ENCODE data around the gene ZER1. TPM values are rescaled to one million over a fixed set of nuclear protein-coding genes. Genes with fewer than 3 reads are reported as not detected.
"Not testable (repeated sequence)": the region's sequence is repeated elsewhere in the genome, so short reads cannot be mapped to it uniquely, and the experiment has no call there.

Gene ZER1
- 10 to 100 TPM; 31.7 to 42.6 (median 34.2) TPM for polyA plus RNA-seq (ENCODE audit: insufficient read length in 4 of 4)

GRCh38 chr9:128771745-128772519 lies at the start of gene ZER1:
TSS of gene ZER1 (minus strand) at chr9:128771927. CDS start at chr9:128755565, 16,362 bp downstream.
- DNase-seq (ENCODE audit: low read depth in 4 of 4, low spot score in 3 of 4) = peak; percentile 82 to 87 (median 83)

GRCh38 chr9:128820665-128821583 lies 49.2 kb upstream of the ZER1 start:
- no peak for DNase-seq (ENCODE audit: low read depth in 4 of 4, low spot score in 3 of 4)

- DNase-seq (ENCODE audit: low read depth in 4 of 4, low spot score in 3 of 4) = no peak
Observed at GRCh38 chr9:128819716-128820664, 48.3 kb upstream of the ZER1 start.

GRCh38 chr9:128818839-128819715 lies 47.4 kb upstream of the ZER1 start:
- peak in 1 of 4 donors; percentile 20 for DNase-seq (ENCODE audit: low read depth in 4 of 4, low spot score in 3 of 4)

GRCh38 chr9:128818099-128818838 lies 46.5 kb upstream of the ZER1 start, which contains the start of gene ENDOG:
TSS of gene ENDOG (plus strand) at chr9:128818500. CDS start at chr9:128818685, 185 bp downstream.
- peak; percentile 94 to 97 (median 94) for DNase-seq (ENCODE audit: low read depth in 4 of 4, low spot score in 3 of 4)

- DNase-seq (ENCODE audit: low read depth in 4 of 4, low spot score in 3 of 4) = no peak
Observed at GRCh38 chr9:128810873-128811272, 39.1 kb upstream of the ZER1 start.

GRCh38 chr9:128809831-128810230 lies 38.1 kb upstream of the ZER1 start:
- DNase-seq (ENCODE audit: low read depth in 4 of 4, low spot score in 3 of 4) = no peak

GRCh38 chr9:128809036-128809599 lies 37.4 kb upstream of the ZER1 start:
- no peak for DNase-seq (ENCODE audit: low read depth in 4 of 4, low spot score in 3 of 4)

- no peak for DNase-seq (ENCODE audit: low read depth in 4 of 4, low spot score in 3 of 4)
Observed at GRCh38 chr9:128808543-128808942, 36.8 kb upstream of the ZER1 start.

GRCh38 chr9:128807827-128808226 lies 36.1 kb upstream of the ZER1 start:
- no peak for DNase-seq (ENCODE audit: low read depth in 4 of 4, low spot score in 3 of 4)

GRCh38 chr9:128805661-128806060 lies 33.9 kb upstream of the ZER1 start:
- no peak for DNase-seq (ENCODE audit: low read depth in 4 of 4, low spot score in 3 of 4)

GRCh38 chr9:128802482-128802881 lies 30.8 kb upstream of the ZER1 start:
- DNase-seq (ENCODE audit: low read depth in 4 of 4, low spot score in 3 of 4) = no peak

- no peak for DNase-seq (ENCODE audit: low read depth in 4 of 4, low spot score in 3 of 4)
Observed at GRCh38 chr9:128800061-128800460, 28.3 kb upstream of the ZER1 start.

GRCh38 chr9:128798896-128799295 lies 27.2 kb upstream of the ZER1 start:
- DNase-seq (ENCODE audit: low read depth in 4 of 4, low spot score in 3 of 4) = no peak

GRCh38 chr9:128794961-128795360 lies 23.2 kb upstream of the ZER1 start:
- not testable (repeated sequence) for DNase-seq (ENCODE audit: low read depth in 4 of 4, low spot score in 3 of 4)

GRCh38 chr9:128792978-128793686 lies 21.4 kb upstream of the ZER1 start:
- DNase-seq (ENCODE audit: low read depth in 4 of 4, low spot score in 3 of 4) = no peak

- no peak for DNase-seq (ENCODE audit: low read depth in 4 of 4, low spot score in 3 of 4)
Observed at GRCh38 chr9:128792134-128792533, 20.4 kb upstream of the ZER1 start.

GRCh38 chr9:128790536-128790935 lies 18.8 kb upstream of the ZER1 start:
- DNase-seq (ENCODE audit: low read depth in 4 of 4, low spot score in 3 of 4) = no peak
